Bronchial epithelial cell (primary cell): Measurements from ENCODE around the gene CINP. TPM values are rescaled to one million over a fixed set of nuclear protein-coding genes. Genes with fewer than 3 reads are reported as not detected.

Experiments used
- DNase-seq: peaks from one replicate; pipeline ENCODE4 v3.0.0-alpha.2; 2010; ENCODE audit warnings: low read depth
- FAIRE-seq: peaks from 2 replicates; lab custom pipeline; 2011; peaks lifted over from hg19 to GRCh38; lab: Jason Lieb, UNC
- H3K27me3 ChIP-seq: 2 replicates; pipeline ENCODE4 v1.5.1; 2011; ENCODE audit warnings: low read length; ENCODE audit not compliant: control insufficient read depth, insufficient read depth
- H3K36me3 ChIP-seq: 2 replicates; pipeline ENCODE4 v1.5.1; 2011; ENCODE audit warnings: low read length; ENCODE audit not compliant: control insufficient read depth, insufficient read depth
- H3K4me3 ChIP-seq: 2 replicates; pipeline ENCODE4 v1.5.1; 2011; ENCODE audit warnings: mild to moderate bottlenecking, low read depth, low read length, control low read depth
- CTCF ChIP-seq: IDR thresholded peaks from 2 replicates; pipeline ENCODE4 v1.5.1; 2011; ENCODE audit warnings: mild to moderate bottlenecking, moderate library complexity, low read length, control low read depth, inconsistent platforms; ENCODE audit not compliant: insufficient read depth, severe bottlenecking
- total RNA-seq: library from RNA; depleted of rRNA; stranded (reverse); fragments of >200 nt; gene quantifications from 2 replicates; pipeline ENCODE4 v1.2.1, GENCODE V29; 2014

The CINP gene
- 38.4 and 42.9 TPM in 2 replicates for total RNA-seq

GRCh38 chr14:102362545-102363181, at the start of gene CINP, which contains the start of gene TECPR2:
Gene CINP (minus strand): TSS chr14:102362890. CDS start chr14:102362851, 39 bp downstream.
Gene TECPR2 (plus strand): TSS chr14:102362941. CDS start chr14:102376722, 13,781 bp downstream.
- FAIRE-seq (no peak), DNase-seq (peak; percentile 86)
- no peak for TF ChIP-seq CTCF
- Histone ChIP-seq H3K4me3 (peak within 1 kb of the TSS; percentile 76), H3K27me3 (no peaks in the 10 kb centered on the region), H3K36me3 (no peaks in the 10 kb centered on the region)

- Histone ChIP-seq H3K27me3 (no peaks in the 10 kb centered on the region), H3K36me3 (no peaks in the 10 kb centered on the region), H3K4me3 (no peak overlapping the region)
- DNase-seq (no peak), FAIRE-seq (no peak)
- no peak for TF ChIP-seq CTCF
These were observed 46.0 kb upstream of the CINP start for GRCh38 chr14:102408724-102409123.

GRCh38 chr14:102407258-102407657, 44.6 kb upstream of the CINP start:
- no peak for DNase-seq
- FAIRE-seq = no peak
- Histone ChIP-seq H3K4me3 (no peak overlapping the region), H3K27me3 (no peaks in the 10 kb centered on the region), H3K36me3 (no peaks in the 10 kb centered on the region)
- TF ChIP-seq CTCF = no peak

- H3K36me3 ChIP-seq = no peaks in the 10 kb centered on the region
- no peaks in the 10 kb centered on the region for H3K27me3 ChIP-seq
- DNase-seq = no peak
- no peak for TF ChIP-seq CTCF
- no peak overlapping the region for H3K4me3 ChIP-seq
- no peak for FAIRE-seq
These were observed 40.3 kb upstream of the CINP start for GRCh38 chr14:102403028-102403427.

- Histone ChIP-seq H3K4me3 (no peak overlapping the region), H3K36me3 (no peaks in the 10 kb centered on the region), H3K27me3 (no peaks in the 10 kb centered on the region)
- no peak for DNase-seq
- TF ChIP-seq CTCF = no peak
- FAIRE-seq = no peak
These were observed 33.8 kb upstream of the CINP start for GRCh38 chr14:102396521-102396920.
